GM19035 (cell line): ENCODE measurements around the gene RTBDN.

Source experiments
- ATAC-seq: cut with Tn5 transposase; IDR thresholded peaks from one replicate; pipeline ENCODE4 v1.9.1; 2021; ENCODE audit not compliant: unreplicated experiment

Gene RTBDN

GRCh38 chr19:12783291-12783848 lies 51.0 kb downstream of the RTBDN start:
- no peak for ATAC-seq

- ATAC-seq = peak; percentile 36
Measured at GRCh38 chr19:12782424-12783290, 51.7 kb downstream of the RTBDN start.

- ATAC-seq = peak; percentile 9
Measured at GRCh38 chr19:12782174-12782423, 52.3 kb downstream of the RTBDN start.

GRCh38 chr19:12779162-12779993 lies 55.0 kb downstream of the RTBDN start:
- no peak for ATAC-seq

- ATAC-seq = no peak
Measured at GRCh38 chr19:12778905-12779161, 55.5 kb downstream of the RTBDN start.

- no peak for ATAC-seq
Measured at GRCh38 chr19:12778017-12778904, 56.1 kb downstream of the RTBDN start.

GRCh38 chr19:12777217-12778016 lies 57.0 kb downstream of the RTBDN start:
- peak; percentile 38 for ATAC-seq
